ENCODE measurements around the gene TUB. TPM values are rescaled to one million over a fixed set of nuclear protein-coding genes. Genes with fewer than 3 reads are reported as not detected.

Gene TUB
- total RNA-seq, 1 donor from 2014 or later: 14.3 TPM

DNA sequence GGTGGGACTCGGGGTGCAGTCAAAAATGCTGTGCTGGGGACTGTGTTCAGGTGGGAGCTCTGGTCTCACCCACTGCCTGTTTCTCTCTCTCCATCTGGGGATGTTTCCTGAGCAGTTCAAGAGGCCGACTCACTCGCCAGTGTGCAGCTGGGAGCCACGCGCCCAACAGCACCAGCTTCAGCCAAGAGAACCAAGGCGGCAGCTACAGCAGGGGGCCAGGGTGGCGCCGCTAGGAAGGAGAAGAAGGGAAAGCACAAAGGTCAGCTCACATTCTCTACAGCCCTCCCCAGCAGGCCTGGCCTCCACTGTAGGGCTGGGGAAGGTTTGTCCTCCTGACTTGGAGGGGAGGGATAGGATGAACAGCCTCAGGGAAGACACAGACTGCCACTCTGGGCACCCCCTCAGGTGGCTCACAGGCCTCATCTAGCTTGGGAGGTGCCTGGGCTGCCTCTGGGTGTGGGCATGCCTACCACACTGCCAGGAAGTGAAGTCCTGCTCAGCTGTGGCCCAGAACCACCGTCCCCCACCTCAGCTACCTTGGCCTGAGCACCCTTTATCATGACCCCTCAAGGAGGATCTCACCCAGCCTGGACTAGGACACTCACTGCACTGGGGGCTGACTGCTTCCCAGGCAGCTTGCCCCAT, 13.0 kb downstream of the TUB start:
- DNase-seq (ENCODE audit: low spot score): no peak
- TF ChIP-seq, protein P1, sequence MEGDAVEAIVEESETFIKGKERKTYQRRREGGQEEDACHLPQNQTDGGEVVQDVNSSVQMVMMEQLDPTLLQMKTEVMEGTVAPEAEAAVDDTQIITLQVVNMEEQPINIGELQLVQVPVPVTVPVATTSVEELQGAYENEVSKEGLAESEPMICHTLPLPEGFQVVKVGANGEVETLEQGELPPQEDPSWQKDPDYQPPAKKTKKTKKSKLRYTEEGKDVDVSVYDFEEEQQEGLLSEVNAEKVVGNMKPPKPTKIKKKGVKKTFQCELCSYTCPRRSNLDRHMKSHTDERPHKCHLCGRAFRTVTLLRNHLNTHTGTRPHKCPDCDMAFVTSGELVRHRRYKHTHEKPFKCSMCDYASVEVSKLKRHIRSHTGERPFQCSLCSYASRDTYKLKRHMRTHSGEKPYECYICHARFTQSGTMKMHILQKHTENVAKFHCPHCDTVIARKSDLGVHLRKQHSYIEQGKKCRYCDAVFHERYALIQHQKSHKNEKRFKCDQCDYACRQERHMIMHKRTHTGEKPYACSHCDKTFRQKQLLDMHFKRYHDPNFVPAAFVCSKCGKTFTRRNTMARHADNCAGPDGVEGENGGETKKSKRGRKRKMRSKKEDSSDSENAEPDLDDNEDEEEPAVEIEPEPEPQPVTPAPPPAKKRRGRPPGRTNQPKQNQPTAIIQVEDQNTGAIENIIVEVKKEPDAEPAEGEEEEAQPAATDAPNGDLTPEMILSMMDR (IDR thresholded peaks at IDR 0.05): no peak
- Mint-ChIP-seq H3K27me3 (ENCODE audit: low read depth) (no peaks in the 10 kb centered on the region), H3K4me3 (ENCODE audit: unreplicated experiment) (no peak overlapping the region), H3K9me3 (ENCODE audit: low read depth) (no peaks in the 10 kb centered on the region), H3K36me3 (ENCODE audit: low read depth) (peaks cover 8% of the 10 kb centered on the region), H3K4me1 (ENCODE audit: low read depth) (peaks cover 6% of the 10 kb centered on the region), H3K27ac (ENCODE audit: unreplicated experiment) (no peak overlapping the region)

DNA sequence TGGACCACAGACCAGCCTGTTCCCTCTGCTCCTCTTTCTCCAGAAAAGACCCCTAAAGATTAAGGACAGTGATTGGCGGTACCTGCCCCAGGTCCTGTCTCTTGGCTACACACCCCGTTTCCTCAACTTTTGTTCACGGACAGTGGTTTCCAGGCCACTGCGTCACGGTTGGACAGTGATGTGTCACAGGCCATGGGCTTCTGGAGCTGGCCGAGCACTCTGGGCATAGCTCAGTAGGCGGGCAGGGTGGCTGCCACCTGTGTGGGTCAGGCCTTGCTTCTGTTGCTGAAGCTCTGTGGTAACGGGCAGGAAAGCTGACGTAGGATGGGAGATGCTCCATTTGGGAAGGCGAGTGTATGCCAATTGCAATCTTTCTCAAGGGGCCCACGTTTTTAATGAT, 13.6 kb downstream of the TUB start:
- Mint-ChIP-seq H3K27ac (ENCODE audit: unreplicated experiment) (no peak overlapping the region), H3K4me1 (ENCODE audit: low read depth) (peaks cover 6% of the 10 kb centered on the region), H3K36me3 (ENCODE audit: low read depth) (peaks cover 11% of the 10 kb centered on the region), H3K4me3 (ENCODE audit: unreplicated experiment) (no peak overlapping the region), H3K9me3 (ENCODE audit: low read depth) (no peaks in the 10 kb centered on the region), H3K27me3 (ENCODE audit: low read depth) (no peaks in the 10 kb centered on the region)
- TF ChIP-seq, protein P1 (IDR thresholded peaks at IDR 0.05): no peak
- no peak for DNase-seq (ENCODE audit: low spot score)

DNA sequence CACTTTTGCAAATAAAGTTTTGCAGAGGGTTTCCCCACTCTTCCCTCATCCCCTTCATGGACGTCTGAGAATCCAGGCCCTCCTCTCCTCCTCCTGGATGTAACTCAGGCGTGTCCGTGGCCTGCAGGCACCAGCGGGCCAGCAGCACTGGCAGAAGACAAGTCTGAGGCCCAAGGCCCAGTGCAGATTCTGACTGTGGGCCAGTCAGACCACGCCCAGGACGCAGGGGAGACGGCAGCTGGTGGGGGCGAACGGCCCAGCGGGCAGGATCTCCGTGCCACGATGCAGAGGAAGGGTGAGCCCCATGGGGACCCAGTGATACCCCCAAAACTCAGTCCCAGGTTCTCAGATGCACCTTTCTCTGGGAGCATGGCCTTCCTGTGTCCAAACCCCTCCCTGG, 14.4 kb downstream of the TUB start:
- DNase-seq (ENCODE audit: low spot score): no peak
- Mint-ChIP-seq H3K27me3 (ENCODE audit: low read depth) (no peaks in the 10 kb centered on the region), H3K27ac (ENCODE audit: unreplicated experiment) (no peak overlapping the region), H3K4me3 (ENCODE audit: unreplicated experiment) (no peak overlapping the region), H3K36me3 (ENCODE audit: low read depth) (peaks cover 13% of the 10 kb centered on the region), H3K4me1 (ENCODE audit: low read depth) (peaks cover 6% of the 10 kb centered on the region), H3K9me3 (ENCODE audit: low read depth) (no peaks in the 10 kb centered on the region)
- TF ChIP-seq, protein P1 (IDR thresholded peaks at IDR 0.05): no peak

DNA sequence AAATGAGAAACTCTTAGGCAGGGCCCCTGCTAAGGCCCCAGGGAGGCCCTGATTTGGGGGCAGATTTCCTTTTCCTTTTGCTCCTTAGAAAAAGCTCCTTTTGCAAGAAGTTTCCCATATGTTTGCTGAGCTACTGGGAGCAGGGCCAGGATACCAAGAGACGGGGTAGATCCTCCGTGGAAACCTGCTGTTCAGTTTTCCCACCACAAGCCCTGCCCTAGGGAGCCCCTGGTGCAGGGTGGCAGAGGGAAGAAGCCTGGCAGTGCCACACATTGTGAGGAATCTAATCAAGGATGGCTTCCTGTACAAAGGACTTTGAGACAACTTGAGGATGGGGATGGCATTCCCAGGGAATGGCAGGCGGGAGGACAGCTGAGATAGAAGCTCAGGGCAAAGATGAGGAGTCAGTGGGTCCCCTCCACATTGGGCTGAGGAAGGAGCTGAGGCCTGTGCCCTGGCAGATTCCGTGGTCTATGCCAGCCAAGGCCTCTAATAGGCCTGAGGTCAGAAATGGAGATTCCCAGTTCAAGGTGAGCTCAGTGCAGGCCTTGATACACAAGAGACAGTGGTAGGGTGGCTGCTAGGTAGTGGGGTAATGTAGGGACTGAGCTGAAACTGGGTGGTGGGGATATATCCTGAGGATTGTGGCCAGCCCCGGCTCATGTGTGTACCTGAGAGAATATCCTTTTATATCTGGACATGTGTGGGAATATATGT, 15.0 kb downstream of the TUB start:
- Mint-ChIP-seq H3K27me3 (ENCODE audit: low read depth) (no peaks in the 10 kb centered on the region), H3K4me3 (ENCODE audit: unreplicated experiment) (no peak overlapping the region), H3K27ac (ENCODE audit: unreplicated experiment) (no peak overlapping the region), H3K4me1 (ENCODE audit: low read depth) (peaks cover 6% of the 10 kb centered on the region), H3K36me3 (ENCODE audit: low read depth) (peaks cover 13% of the 10 kb centered on the region), H3K9me3 (ENCODE audit: low read depth) (no peaks in the 10 kb centered on the region)
- TF ChIP-seq, protein P1 (IDR thresholded peaks at IDR 0.05): no peak
- no peak for DNase-seq (ENCODE audit: low spot score)

DNA sequence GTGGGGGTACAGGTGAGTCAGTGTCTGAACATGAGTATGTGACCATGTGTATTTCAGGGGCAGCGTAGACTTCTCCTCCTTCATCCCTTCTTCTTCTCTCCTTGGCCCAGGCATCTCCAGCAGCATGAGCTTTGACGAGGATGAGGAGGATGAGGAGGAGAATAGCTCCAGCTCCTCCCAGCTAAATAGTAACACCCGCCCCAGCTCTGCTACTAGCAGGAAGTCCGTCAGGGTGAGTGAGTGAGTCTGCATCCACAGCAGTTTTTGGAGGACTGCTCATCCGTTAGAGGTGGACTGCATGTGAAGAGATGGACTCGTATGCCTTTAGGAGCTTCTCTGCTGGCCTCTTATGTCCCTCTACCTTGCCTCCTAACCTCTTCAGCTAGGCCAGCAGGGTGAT, 15.6 kb downstream of the TUB start:
- TF ChIP-seq, protein P1 (IDR thresholded peaks at IDR 0.05): no peak
- H3K27me3 Mint-ChIP-seq (ENCODE audit: low read depth): no peaks in the 10 kb centered on the region
- no peak overlapping the region for H3K27ac Mint-ChIP-seq (ENCODE audit: unreplicated experiment)
- peaks cover 6% of the 10 kb centered on the region for H3K4me1 Mint-ChIP-seq (ENCODE audit: low read depth)
- no peaks in the 10 kb centered on the region for H3K9me3 Mint-ChIP-seq (ENCODE audit: low read depth)
- no peak overlapping the region for H3K4me3 Mint-ChIP-seq (ENCODE audit: unreplicated experiment)
- peaks cover 16% of the 10 kb centered on the region for H3K36me3 Mint-ChIP-seq (ENCODE audit: low read depth)
- DNase-seq (ENCODE audit: low spot score): no peak

Measured in chondrocyte (in vitro differentiated cells).